GM12872 (cell line): ENCODE data around the gene ADAMTS17.

Source experiments
- TF ChIP-seq, protein P1 (sequence below): IDR thresholded peaks from 3 replicates; pipeline ENCODE4 v1.5.1; 2011; ENCODE audit warnings: low read depth, mild to moderate bottlenecking, low read length, moderate library complexity; ENCODE audit not compliant: insufficient read depth

Gene ADAMTS17

DNA sequence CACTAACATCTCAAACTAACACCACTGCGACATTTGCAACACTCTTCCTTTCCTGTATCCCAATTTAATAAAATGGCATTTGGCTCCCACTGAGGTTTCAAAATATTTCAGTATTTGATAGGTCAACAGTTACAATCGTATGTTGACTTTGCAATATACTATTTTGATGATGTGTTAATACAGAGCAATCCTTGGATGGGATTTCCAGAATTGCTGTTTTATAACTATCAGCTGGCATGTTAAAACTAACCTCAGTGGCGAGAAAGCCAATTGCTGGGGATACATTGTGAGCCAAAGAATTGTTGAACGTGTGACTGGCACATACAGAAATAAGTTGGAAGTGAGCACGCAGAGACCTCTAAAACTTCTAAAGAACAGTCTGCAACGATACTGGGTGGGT is 382.4 kb downstream of the ADAMTS17 start:
- TF ChIP-seq, protein P1, sequence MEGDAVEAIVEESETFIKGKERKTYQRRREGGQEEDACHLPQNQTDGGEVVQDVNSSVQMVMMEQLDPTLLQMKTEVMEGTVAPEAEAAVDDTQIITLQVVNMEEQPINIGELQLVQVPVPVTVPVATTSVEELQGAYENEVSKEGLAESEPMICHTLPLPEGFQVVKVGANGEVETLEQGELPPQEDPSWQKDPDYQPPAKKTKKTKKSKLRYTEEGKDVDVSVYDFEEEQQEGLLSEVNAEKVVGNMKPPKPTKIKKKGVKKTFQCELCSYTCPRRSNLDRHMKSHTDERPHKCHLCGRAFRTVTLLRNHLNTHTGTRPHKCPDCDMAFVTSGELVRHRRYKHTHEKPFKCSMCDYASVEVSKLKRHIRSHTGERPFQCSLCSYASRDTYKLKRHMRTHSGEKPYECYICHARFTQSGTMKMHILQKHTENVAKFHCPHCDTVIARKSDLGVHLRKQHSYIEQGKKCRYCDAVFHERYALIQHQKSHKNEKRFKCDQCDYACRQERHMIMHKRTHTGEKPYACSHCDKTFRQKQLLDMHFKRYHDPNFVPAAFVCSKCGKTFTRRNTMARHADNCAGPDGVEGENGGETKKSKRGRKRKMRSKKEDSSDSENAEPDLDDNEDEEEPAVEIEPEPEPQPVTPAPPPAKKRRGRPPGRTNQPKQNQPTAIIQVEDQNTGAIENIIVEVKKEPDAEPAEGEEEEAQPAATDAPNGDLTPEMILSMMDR, result no peak

DNA sequence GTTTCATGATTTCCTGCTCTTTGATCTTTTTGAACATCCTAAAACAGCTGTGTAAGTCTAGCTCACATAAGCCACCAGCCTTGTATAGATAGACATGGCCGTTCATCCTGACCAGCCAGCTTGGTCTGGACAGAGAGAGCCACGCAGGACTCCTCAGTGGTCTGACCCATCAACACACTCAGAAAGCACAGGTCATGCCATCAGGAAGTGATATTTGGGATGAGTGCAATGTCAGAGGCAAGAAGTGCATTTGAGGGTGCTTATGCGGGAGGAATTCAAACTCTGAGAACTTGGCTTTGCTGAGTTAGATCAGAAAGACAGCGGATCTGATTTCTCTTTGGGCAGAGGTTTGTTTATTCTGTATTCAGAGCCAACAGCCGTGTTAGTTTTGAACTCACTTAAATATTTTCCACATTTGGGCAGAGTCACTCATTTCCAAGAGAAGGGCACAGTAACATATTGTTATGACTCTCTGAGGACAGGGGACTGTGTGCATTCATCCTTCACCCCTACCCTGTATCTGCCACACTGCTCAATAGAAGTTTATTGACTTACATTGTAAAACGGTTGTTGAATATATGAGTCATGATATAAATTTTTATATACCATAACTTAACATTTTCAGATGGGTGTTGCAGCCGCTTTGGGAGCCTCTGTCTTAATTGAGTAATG is 383.2 kb downstream of the ADAMTS17 start:
- TF ChIP-seq, protein P1, result no peak

DNA sequence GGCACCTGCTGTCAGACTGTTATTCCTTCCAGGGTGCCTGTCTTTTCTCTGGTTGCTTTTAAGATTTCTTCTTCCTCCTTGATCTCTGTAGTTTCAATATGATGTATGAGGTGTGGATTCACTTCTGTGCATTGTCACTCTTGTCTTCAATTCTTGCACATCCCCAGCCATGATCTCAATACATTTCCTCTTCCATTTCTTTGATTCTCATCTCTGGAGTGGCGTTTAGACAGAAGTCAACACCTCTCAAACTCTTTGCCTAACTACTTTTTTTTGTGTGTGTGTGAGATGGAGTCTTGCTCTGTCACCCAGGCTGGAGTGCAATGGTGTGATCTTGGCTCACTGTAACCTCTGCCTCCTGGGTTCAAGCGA is 384.1 kb downstream of the ADAMTS17 start:
- TF ChIP-seq, protein P1, result no peak

DNA sequence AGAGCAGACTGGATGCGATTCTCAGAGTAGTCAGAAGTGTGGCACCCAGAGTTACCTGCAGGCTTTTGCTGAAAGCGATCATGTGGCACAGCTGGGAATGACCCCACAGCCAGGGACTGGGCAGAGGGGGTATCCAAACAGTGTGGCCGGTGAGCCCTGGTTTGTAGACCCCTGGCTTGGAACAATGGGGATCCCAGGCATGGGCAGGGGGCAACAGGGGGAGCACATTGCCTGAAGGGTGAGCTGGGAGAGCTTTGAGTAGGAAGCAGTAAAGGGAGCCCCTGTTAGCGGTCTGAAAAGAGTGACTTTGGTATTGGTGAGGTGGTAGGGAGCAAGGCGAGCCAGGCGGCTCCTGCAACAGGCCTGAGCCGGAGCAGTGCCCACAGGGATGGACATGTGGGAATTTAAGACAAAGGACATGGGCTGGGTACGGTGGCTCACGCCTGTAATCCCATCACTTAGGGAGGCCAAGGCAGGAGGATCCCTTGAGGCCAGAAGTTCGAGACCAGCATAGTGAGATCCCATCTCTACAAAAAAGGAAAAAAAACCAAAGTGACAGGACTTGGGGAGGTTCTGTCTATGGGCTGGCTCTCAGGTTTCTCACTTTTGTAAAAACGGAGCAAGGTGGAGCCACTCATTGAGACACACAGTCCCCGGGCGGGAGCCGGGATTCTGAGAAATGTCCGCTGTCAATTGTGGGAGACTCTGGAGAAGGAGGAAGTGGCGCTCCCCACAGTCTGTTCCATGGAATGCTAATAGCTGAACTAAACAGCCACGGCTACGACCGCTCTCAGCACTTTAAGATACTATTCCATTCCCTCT is 384.7 kb downstream of the ADAMTS17 start:
- TF ChIP-seq, protein P1, result no peak

DNA sequence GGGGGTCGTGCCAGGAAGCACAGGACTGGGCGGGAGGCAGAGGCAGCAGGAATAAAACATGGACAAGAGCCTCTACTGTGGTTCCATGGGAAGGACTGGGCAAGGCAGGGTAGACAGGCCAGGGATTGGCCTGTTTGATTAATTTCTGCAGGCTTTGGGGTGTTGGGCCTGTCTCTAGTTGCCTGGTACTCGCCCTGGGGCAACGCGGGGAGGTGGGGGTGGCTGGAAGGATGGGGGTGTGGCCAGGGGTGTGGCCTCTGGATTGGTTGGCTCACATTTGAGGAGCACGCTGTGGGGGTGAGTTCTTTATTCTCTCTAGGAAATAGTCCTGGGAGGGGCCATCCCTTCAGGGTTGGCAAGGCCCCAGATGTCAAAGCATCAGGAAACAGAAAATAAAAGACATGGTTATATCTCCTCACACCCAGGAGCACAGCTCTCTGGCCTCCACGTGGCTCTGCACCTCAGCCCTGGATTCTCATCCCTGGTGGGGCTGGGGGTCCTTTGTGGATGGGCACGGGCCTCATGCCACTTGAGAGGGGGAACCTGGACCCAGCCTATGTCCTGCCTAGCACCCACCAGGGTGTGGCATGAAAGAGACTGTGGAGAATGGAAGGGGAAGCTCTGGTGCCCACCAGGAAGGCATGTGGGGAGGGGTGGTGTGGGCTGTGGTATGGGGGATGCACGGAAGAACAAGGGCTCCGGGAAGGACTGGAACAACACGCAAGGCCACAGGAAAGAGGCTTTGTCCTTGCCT is 385.6 kb downstream of the ADAMTS17 start:
- TF ChIP-seq, protein P1, result no peak

DNA sequence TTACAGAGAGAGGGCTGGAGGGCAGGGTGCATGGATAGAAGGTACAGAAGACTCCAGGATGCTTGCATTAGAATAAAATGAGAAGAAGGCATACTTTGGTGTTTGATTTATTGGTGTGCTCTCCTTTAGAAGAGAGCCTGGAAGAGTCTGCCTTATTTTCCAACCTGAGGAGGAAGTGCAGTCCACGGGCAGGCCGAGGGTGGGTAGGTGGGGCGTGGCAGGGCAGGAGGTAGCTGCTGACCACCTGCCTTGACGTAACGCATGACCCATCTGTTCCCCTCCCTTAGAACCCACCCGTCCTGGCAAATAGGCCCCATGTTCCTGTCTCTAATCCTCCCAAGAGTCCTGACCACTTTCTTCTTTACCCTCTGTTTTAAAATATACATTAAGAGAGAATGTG is 386.2 kb downstream of the ADAMTS17 start:
- TF ChIP-seq, protein P1, result no peak

DNA sequence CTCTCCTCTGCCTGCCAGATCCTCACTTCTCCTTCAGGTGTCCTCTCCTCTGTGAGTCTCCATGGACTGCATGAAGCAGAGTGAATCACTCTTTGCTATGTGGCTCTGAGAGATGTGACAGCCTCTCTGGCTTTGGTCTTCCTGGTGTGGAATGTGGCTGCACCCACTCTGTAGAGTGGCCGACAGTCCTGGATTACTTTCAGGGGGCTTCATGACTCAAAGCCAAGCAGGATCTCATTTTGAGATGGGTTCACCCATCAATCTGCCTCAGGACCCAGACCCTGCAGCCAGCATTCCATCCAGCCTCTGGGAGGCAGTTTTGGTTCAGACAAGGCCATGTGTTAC is 386.6 kb downstream of the ADAMTS17 start:
- TF ChIP-seq, protein P1, result no peak
